Thyroid gland (tissue), 4 donors: ENCODE results near the gene ILDR2. TPM values are rescaled to one million over a fixed set of nuclear protein-coding genes. Genes with fewer than 3 reads are reported as not detected.
A peak's percentile ranks its signal among the peaks of the same experiment; 100 is the strongest.

Experiments used
- DNase-seq, 2 donors: peaks; one replicate each; pipeline ENCODE4 v3.0.0-alpha.2; 2019
- H3K27ac ChIP-seq, 3 donors: fragments of 200-600 bp; sonication (generic); 1 replicate in 2 of 3; 2 replicates in 1 of 3; pipeline ENCODE4 v1.5.1; 2016 to 2019; ENCODE audit warnings: mild to moderate bottlenecking in 1 of 3, moderate library complexity in 1 of 3
- H3K27me3 ChIP-seq: fragments of 200-600 bp; sonication (generic); one replicate; pipeline ENCODE4 v1.5.1; 2019
- H3K36me3 ChIP-seq, 2 donors: fragments of 200-600 bp; sonication (generic); one replicate each; pipeline ENCODE4 v1.5.1; 2016 to 2019
- H3K4me1 ChIP-seq, 2 donors: fragments of 200-600 bp; sonication (generic); one replicate each; pipeline ENCODE4 v1.5.1; 2017 to 2019
- H3K4me3 ChIP-seq, 3 donors: fragments of 200-600 bp; sonication (generic); replicated peaks in 1 of 3; 1 replicate in 2 of 3; 2 replicates in 1 of 3; pipeline ENCODE4 v1.5.1; 2016; ENCODE audit warnings: mild to moderate bottlenecking in 1 of 3
- H3K9me3 ChIP-seq: fragments of 200-600 bp; sonication (generic); one replicate; pipeline ENCODE4 v1.5.1; 2017
- POLR2A ChIP-seq, 2 donors: fragments of 450-650 bp; IDR thresholded peaks; one replicate each; pipeline ENCODE4 v1.6.1; 2017; ENCODE audit warnings: antibody characterized with exemption in 2 of 2, mild to moderate bottlenecking in 2 of 2, moderate library complexity in 1 of 2
- WGBS, 2 donors: methylation state at CpG; one replicate each; pipeline ENCODE4 v1.1.5; 2017; 5-methylcytosine and 5-hydroxymethylcytosine counted together
- intact Hi-C: fragments of 100-400 bp; cut with DNase I; formaldehyde crosslinking; loops from one replicate; pipeline ENCODE4 v1.15.1; 2023
- total RNA-seq, 4 donors: library from RNA; depleted of rRNA; stranded (reverse); fragments of >200 nt; gene quantifications; one replicate each; pipeline ENCODE4 v1.2.3, GENCODE V29; 2016
- TF ChIP-seq, protein P1 (sequence below), 6 experiments: fragments of 200-600 bp in 3 of 6; fragments of 450-650 bp in 3 of 6; sonication (generic) in 3 of 6; IDR thresholded peaks; one replicate each; pipeline ENCODE4 v1.5.1; 2016 to 2019; ENCODE audit warnings: antibody characterized with exemption in 6 of 6, mild to moderate bottlenecking in 2 of 6, inconsistent platforms in 1 of 6, moderate library complexity in 1 of 6

The ILDR2 gene
- total RNA-seq, 4 donors from 2014 or later, result 0.40 to 0.89 (median 0.76) TPM

DNA sequence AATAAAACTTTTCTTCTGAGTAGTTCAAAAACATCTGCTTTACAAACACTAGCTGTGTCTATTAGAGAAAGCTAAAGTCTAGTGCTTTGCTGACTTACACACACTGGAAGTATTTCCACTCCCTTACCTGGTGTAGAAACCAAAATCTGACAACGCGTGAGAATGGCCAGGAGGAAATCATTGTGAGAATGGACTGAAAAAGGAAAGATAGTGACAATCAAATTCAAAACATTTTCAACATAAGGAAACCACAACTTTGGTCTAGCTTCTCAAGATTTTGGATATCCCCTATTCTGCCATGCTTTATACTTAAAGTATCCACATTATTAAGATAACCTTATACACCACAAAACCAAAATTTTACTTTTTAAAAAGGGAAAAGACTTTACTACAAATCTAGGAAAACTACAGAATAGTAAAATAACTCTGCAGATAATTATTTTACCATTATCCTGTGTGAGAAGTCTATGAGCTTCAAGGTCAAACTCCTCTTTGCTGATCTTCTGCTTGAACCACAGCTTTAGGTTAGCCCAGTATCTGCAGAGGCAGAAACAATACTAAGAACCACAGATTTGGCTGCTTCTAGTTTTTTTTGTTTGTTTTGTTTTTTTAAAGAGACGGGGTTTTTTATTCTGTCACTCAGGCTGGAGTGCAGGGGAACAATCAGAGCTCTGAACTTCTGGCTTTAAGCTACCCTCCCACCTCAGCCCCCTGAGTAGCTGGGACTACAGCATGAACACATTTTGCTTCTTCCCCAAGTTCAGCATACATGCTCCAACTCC lies 105.8 kb downstream of the ILDR2 start:
- Histone ChIP-seq H3K9me3 (no peaks in the 10 kb centered on the region), H3K27ac (no peak overlapping the region), H3K27me3 (no peaks in the 10 kb centered on the region), H3K36me3 (peaks cover 5 to 6% of the 10 kb centered on the region in 2 donors), H3K4me1 (peaks cover 11 to 15% of the 10 kb centered on the region in 2 donors), H3K4me3 (no peak overlapping the region)
- DNase-seq, result no peak
- WGBS, 2 donors, result 64 to 70% methylated on average over 3 of the region's 3 CpGs
- TF ChIP-seq POLR2A (IDR thresholded peaks at IDR 0.05), result no peak
- TF ChIP-seq, protein P1, sequence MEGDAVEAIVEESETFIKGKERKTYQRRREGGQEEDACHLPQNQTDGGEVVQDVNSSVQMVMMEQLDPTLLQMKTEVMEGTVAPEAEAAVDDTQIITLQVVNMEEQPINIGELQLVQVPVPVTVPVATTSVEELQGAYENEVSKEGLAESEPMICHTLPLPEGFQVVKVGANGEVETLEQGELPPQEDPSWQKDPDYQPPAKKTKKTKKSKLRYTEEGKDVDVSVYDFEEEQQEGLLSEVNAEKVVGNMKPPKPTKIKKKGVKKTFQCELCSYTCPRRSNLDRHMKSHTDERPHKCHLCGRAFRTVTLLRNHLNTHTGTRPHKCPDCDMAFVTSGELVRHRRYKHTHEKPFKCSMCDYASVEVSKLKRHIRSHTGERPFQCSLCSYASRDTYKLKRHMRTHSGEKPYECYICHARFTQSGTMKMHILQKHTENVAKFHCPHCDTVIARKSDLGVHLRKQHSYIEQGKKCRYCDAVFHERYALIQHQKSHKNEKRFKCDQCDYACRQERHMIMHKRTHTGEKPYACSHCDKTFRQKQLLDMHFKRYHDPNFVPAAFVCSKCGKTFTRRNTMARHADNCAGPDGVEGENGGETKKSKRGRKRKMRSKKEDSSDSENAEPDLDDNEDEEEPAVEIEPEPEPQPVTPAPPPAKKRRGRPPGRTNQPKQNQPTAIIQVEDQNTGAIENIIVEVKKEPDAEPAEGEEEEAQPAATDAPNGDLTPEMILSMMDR (IDR thresholded peaks at IDR 0.05), result no peak
- intact Hi-C loops, result loop anchor here (5.0 kb wide), 1 partner anchor 32 kb away; the partner anchor contains the start of gene POGK

DNA sequence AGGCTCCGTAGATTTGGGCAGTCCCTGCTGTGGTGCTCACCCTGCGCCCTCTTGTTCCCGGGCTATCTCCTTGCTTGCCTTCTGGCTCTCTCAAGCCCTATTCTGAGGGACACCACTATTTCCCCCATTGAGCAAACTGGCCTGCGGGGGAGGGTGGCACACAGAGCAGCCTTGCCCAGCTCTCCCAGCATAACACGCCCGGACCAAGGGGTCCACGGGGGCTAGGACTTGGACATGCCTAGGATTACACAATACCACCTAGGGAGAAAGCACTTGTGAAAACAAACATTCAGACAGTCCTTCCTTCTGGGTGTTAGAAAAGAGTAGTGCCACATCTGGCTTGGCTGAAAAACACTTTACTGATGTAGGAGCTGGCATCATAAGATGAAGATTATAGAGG lies 106.7 kb downstream of the ILDR2 start:
- H3K9me3 ChIP-seq, result no peaks in the 10 kb centered on the region
- no peak for TF ChIP-seq POLR2A (IDR thresholded peaks at IDR 0.05)
- TF ChIP-seq, protein P1 (IDR thresholded peaks at IDR 0.05), result no peak
- H3K4me1 ChIP-seq, result peaks cover 11 to 15% of the 10 kb centered on the region in 2 donors
- intact Hi-C loops, result no loop called here
- no peak overlapping the region for H3K27ac ChIP-seq
- no peaks in the 10 kb centered on the region for H3K27me3 ChIP-seq
- peaks cover 5 to 6% of the 10 kb centered on the region in 2 donors for H3K36me3 ChIP-seq
- WGBS, 2 donors, result 78 to 86% methylated on average over 7 of the region's 7 CpGs
- H3K4me3 ChIP-seq, result no peak overlapping the region
- DNase-seq, result no peak

DNA sequence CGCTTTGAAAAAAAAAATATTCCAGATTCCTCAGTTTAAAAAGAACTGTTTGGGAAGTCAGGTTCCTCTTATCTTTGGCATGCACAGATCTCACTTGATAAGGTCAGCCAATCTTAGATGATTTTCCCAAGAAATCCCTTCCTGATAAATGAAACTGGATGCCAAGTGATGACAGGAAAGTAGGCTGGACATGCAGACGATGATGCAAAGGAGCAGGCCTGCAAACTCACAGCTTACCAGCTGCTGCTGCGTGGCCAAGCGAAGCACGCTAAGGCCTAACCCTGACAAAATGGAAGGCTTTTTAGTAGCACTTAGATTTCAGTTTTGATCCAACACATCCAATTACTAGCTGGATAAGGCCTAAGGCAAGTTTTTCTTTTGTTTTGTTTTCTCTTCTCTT lies 109.4 kb downstream of the ILDR2 start:
- intact Hi-C loops, result no loop called here
- 83 to 85% methylated on average over 5 of the region's 5 CpGs for WGBS, 2 donors
- Histone ChIP-seq H3K4me3 (no peak overlapping the region), H3K4me1 (peaks cover 11% of the 10 kb centered on the region in 2 donors), H3K27me3 (no peaks in the 10 kb centered on the region), H3K36me3 (peaks cover 12 to 13% of the 10 kb centered on the region in 2 donors), H3K27ac (no peak overlapping the region), H3K9me3 (no peaks in the 10 kb centered on the region)
- DNase-seq, result no peak
- no peak for TF ChIP-seq POLR2A (IDR thresholded peaks at IDR 0.05)
- TF ChIP-seq, protein P1 (IDR thresholded peaks at IDR 0.05), result no peak

DNA sequence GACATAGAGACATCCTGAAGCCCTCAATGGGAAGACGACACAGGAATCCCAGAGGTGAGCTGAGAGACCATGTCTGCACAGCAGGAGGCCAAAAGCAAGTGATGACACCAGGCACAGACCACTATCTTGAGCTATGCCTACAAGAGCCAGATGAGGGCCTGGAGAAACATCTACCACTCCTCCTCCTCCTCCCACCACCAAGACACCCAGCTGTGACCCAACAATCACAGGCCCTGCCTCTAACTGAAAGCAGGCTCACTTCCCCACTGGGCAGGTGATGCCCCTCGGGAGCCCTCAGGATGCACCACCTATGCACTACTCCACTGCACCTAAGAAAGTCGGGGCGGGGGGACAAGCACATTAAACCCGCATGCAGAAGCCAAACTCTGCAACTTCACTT lies 115.7 kb downstream of the ILDR2 start:
- Histone ChIP-seq H3K9me3 (no peaks in the 10 kb centered on the region), H3K4me1 (peaks cover 6 to 10% of the 10 kb centered on the region in 2 donors), H3K27me3 (no peaks in the 10 kb centered on the region), H3K4me3 (no peak overlapping the region), H3K27ac (no peak overlapping the region), H3K36me3 (peaks cover 11 to 16% of the 10 kb centered on the region in 2 donors)
- TF ChIP-seq POLR2A (IDR thresholded peaks at IDR 0.05), result no peak
- TF ChIP-seq, protein P1 (IDR thresholded peaks at IDR 0.05), result no peak
- DNase-seq, result no peak
- 72 to 83% methylated on average over 5 of the region's 5 CpGs for WGBS, 2 donors
- intact Hi-C loops, result no loop called here

DNA sequence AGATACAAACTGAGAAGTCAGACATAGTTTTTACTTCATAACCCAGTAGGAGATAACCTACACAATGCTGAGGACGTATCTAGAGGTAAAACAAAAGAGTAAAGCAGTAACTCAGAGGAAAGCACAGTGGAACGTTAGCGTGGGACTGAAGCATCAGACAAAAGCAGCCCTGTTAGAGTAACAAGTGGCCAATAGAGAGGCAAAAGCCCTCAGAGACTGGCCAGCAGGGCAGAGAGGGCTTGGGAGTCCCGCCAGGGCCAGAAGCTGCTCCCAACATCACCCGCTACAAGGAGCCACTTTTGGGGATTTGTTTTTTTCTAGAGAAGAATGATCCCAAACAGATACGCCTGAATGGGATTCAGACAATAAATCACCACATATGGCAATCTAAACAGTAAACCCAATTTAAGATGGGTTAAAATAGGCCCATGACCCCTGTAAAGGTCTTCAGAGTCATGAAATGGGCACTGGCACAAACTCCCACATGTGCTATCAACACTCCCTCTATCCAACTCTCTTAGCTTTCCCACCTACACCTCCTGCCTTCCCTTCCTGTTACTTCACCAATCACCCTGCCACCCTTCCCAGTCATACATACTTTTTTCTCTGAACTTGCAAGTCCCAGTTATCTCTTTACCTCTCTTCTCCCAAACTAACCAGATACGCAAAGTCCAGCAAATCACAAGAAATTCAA lies 116.5 kb downstream of the ILDR2 start:
- peaks cover 8 to 10% of the 10 kb centered on the region in 2 donors for H3K4me1 ChIP-seq
- 74 to 77% methylated on average over 7 of the region's 7 CpGs for WGBS, 2 donors

More for the DNA sequence above, 116.5 kb downstream of the ILDR2 start:
- Histone ChIP-seq H3K27ac (peak overlapping the region in 1 of 3 donors; percentile 36), H3K4me3 (no peak overlapping the region), H3K27me3 (no peaks in the 10 kb centered on the region), H3K36me3 (peaks cover 11 to 16% of the 10 kb centered on the region in 2 donors), H3K9me3 (no peaks in the 10 kb centered on the region)
- DNase-seq, result no peak
- TF ChIP-seq POLR2A (IDR thresholded peaks at IDR 0.05), result no peak
- TF ChIP-seq, protein P1 (IDR thresholded peaks at IDR 0.05), result no peak
- intact Hi-C loops, result no loop called here
